ENCODE data around the gene LRRC8E.

- TF ChIP-seq POLR2A (IDR thresholded peaks at IDR 0.05; ENCODE audit: low read length) = no peak
- TF ChIP-seq GATA1 (IDR thresholded peaks at IDR 0.05; ENCODE audit: low read depth, low read length) = no peak
Observed at GRCh38 chr19:7900931-7901330, 12.6 kb downstream of the LRRC8E start.

Measured in erythroblast (primary cell).